HG03457 (cell line): ENCODE measurements around the gene AKAP13.

Experiments
- ATAC-seq: cut with Tn5 transposase; IDR thresholded peaks from one replicate; pipeline ENCODE4 v1.9.1; 2021; ENCODE audit warnings: moderate number of reproducible peaks; ENCODE audit not compliant: unreplicated experiment

Gene AKAP13

DNA sequence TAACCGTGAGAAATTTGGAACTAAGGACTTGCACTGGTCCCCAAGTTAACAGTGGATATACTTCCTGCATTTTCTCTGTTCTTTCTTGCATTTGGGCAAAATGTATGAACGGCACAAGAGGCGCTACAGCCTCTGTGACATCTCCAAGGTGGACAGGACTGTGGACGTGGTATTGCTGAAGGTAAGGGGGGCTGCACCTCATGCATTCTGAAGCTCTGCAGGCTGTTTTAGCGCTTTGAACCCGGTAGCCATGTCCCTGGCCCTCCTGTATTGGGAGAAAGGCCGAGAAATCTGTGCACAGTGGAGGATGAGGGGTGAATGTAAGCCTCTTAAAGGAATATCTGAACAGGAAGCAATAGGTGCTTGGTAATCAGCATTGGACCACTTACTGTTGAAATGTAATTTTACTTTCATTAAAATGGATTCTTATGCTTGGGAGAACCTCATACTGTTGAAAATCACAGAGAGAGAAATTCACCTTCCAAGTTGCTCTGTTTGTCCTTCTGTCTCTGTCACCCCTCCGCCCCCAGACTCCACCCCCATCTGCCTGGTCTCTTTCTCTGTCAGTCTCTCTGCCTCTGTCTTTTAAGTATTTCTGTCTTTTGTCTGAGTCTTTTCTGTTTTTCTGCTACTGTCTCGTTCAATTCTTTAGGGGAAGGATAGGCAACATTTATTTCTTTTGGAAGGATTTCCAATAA is 239.7 kb downstream of the AKAP13 start:
- ATAC-seq: no peak

- no peak for ATAC-seq
These were observed 240.3 kb downstream of the AKAP13 start for GRCh38 chr15:85620690-85621049.

DNA sequence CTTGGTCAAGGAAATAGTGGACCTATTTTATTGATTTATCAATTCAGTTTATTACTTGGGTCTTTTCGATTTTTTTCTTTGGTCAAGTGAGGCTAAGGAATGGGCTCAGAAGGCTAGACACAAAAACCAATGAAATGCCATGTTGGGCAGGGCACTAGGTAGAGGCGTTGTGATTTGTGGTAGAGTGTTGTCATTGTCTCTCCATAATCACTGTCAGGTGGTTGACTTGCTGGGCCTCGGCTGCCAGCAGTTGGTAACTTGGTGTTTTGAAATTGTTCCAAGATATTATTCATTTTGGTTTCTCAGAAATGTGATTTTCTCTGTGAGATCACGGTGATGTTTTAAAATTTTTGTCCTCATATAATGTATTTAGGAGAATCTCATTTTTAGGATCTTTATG is 240.7 kb downstream of the AKAP13 start:
- no peak for ATAC-seq

DNA sequence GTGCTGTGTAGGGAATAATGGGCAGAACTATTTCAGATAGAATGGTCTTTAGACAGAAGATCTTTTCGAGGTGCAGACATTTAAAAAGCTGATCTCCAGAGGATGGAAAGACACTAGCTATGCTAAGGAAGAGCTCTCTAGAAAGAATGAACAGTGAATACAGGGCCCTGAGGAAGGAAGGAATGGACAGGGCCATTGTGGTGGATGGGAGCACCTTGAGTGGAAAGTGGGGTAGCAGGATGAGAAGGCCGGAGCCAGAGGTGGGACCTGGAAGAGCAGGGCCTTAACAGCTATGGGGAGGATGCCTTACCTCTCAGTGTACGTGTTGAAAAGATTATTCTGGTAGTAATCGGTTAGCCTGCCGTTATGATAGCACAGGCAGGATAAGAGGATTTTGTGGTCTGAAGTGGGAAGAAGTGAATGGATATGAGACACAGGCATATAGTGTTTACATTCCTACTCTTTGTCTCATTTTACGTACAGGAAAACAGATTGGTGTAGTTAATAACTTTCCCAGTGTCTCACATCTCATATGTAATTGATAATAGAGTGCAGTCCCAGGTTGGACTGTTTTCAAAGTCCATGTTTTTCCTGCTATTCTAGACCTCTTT is 241.9 kb downstream of the AKAP13 start:
- no peak for ATAC-seq

- ATAC-seq: no peak
These were observed 243.1 kb downstream of the AKAP13 start for GRCh38 chr15:85623315-85624049.

DNA sequence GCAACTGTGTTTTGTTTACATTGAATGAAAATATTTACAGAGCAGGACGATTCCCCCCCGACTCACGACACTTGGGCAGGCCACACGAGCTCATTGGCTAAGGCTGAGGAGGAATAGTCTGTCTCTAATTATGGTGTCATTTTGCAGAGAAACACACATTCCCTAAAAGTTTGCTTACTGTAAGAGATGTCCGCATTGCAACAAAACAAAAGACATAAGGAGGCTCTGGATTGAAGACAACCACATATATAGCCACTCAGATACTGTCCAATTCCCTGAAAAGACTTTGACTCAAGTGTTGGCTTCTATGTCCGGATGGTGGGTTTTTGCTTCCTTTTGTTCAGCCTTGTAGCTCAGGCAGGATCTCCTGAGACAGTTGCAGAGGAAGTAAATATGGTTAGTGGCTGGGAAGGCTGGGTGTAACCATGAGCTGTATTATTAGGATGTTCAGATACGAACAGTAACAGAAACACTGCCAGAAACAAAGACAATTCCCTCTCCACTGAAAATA is 243.9 kb downstream of the AKAP13 start:
- no peak for ATAC-seq

DNA sequence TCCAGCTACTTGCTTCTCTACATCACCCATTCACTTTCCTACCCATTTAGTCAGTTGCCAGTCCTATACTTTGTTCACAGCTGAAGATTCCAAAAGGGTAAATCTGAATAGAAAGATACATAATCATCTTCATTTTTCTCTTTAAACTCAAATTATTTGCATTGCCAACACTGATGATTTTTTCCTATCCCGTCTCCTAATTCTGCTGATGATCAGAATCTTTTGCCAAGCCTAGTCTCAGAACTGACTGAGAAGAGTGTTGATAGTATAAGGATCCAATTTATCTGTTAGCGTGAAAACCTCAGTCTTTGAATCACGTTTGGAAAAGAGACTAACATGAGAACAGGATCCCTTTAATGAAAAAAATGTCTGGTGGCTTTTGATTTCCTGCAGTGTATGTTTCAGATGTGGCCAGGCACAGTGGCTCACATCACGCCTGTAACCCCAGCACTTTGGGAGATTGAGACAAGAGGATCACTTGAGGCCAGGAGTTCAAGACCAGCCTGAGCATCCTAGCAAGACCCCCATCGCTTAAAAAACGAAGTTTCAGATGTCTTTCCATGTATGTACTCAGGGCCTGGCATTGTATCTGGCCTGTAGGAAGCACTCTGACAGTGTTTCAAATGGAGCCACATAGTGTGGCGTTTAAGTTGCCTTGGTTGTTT is 244.9 kb downstream of the AKAP13 start:
- ATAC-seq: peak; percentile 13

DNA sequence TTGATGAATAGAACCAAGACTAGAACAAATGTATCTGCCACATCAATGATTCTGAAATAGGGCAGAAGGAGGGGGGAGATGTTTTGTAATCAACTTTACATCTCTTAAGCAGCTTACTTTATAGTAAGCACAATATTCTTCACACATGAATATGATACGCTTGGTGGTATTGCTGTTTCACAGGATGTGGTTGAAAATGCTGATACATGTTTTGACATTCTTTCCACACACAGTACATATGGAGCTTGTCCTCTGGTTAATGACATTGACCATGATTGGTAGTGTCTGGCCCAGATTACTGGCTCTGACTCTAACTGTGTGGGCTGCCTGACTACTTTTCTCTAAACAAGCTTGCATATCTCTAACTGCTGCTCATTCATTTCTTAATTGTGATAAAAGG is 245.5 kb downstream of the AKAP13 start:
- ATAC-seq: peak; percentile 78

- ATAC-seq: no peak
These were observed 247.0 kb downstream of the AKAP13 start for GRCh38 chr15:85627213-85627935.

DNA sequence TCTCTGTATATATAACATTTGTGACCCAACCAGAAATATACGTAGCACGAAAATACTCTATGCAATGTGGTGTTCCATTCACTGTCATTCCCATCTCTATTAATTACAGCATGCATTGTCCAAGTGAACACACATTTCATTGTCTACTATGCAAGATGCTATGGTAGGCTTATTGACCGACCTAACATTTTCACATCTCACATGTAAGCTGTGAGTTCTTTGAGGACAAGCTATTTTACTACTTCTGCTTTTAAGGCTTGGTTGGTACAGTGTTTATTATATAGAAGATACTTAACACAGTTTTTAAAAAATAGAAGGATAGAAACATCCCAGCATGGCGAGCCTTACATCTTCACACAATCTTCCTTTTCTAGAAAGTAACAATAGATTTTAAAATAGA is 249.9 kb downstream of the AKAP13 start:
- ATAC-seq: no peak

DNA sequence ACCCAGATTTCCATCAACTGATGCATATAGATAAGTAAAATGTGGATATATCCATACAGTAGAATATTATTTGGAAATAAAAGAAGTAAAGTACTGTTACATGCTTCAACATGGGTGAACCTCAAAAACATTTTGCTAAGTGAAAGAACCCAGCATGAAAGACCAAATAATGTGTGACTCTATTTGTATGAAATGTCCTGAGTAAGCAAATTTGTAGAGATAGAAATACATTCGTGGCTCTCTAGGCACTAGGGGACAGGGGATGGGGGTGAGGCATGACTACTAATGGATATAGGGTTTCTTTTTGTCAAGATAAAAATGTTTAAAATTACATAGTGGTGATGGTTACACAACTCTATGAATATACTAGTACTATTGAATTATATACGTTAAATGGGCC is 250.6 kb downstream of the AKAP13 start:
- no peak for ATAC-seq

- no peak for ATAC-seq
These were observed 251.6 kb downstream of the AKAP13 start for GRCh38 chr15:85632014-85632413.

DNA sequence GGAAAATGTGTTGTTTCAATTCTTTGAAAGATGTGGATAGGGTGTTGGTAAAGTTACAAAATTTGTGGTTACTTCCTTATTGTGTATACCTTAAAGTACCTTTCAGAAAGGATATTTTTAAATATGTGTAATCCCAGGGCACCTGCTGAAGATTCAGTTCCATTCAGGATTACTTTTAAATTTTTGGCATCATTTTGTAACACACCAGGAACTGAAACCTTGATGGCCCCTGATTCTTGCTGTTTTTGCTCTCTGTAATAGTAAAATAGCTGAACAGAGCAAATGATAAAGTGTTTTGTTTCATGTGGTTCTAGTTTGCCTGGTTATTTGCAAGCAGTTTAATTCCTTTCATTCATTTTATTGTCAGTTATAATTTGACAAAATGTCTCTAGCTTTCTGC is 253.5 kb downstream of the AKAP13 start:
- ATAC-seq: no peak

DNA sequence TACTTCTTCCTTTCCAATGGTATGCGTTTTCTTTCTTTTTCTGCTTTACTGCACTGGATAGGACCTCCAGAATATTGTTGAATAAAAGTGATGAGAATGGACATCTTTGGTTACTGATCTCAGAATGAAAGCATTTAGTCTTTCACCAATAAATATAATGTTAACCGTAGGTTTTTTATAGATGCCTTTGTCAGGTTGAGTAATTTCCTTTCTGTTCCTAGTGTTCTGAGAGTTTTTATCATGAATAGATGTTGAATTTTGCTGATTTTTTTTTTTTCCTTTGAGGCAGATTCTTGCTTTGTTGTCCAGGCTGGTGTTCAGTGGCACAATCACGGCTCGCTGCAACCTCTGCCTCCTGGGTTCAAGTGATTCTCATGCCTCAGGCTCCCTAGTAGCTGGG is 255.9 kb downstream of the AKAP13 start:
- no peak for ATAC-seq

DNA sequence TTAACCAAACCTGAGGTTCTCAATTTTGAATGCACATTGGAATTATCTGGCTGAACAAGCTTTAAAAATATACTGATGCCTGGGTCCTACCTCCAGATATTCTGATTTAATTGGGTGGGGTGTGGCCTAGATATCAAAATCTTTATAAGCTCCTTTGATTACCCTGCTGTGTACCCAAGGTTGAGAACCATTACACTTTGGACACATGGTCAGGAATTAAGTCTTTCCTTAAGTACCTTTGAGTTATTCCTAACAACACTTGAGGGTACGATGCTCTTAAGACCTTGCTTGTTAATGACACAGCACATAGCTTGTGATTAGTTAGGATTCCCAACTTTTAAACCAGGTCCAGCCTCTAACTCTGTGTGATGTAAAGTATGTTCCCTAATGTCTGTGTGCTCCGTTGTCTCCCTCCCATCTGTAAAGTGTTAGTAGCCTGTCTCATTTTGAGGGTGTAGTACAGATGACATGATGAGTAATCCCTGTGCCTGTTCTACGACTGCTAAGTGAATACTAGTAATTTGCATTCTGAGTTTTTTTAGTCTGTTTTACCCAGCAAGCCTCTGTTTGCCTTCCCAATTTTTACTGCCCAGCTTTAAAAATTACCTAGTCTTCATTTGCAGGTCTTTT is 259.5 kb downstream of the AKAP13 start:
- no peak for ATAC-seq

- ATAC-seq: no peak
These were observed 261.8 kb downstream of the AKAP13 start for GRCh38 chr15:85642065-85642692.

GRCh38 chr15:85642693-85643066 is 262.3 kb downstream of the AKAP13 start:
- ATAC-seq: no peak

GRCh38 chr15:85646538-85647091 is 266.2 kb downstream of the AKAP13 start:
- ATAC-seq: peak; percentile 91

DNA sequence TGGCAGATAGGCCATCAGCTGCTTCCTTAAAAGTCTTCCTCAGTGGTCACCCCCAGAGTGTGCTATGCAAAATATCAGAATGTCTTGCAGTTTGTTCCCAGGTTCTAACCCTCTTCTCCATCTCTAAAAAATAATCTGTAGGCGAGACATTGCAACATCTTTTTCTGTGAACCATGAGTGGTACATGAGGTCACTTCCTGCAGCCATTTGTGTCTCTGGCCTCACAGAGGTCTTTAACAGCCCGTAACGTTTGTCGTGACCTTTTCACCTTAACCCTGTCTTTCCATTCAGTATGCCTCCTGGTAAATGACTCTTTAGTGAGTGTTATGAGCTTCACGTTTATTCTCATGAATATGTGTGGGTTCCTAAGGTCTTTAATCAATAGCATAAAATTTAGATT is 269.0 kb downstream of the AKAP13 start:
- no peak for ATAC-seq

- no peak for ATAC-seq
These were observed 271.1 kb downstream of the AKAP13 start for GRCh38 chr15:85651548-85651947.
